Mesendoderm (in vitro differentiated cells): Measurements from ENCODE around the gene CERS6.

Experiments used
- DNase-seq: peaks from one replicate; pipeline ENCODE4 v3.0.0; 2013
- H2AK5ac ChIP-seq: 2 replicates; pipeline ENCODE4 v1.6.1; 2013; ENCODE audit warnings: low read length, inconsistent platforms
- H2BK120ac ChIP-seq: 2 replicates; pipeline ENCODE4 v1.6.1; 2013; ENCODE audit warnings: low read depth, mild to moderate bottlenecking, low read length, moderate library complexity, mixed read lengths
- H2BK15ac ChIP-seq: replicated peaks from 2 replicates; pipeline ENCODE4 v1.6.1; 2013; ENCODE audit warnings: low read depth, mild to moderate bottlenecking, moderate library complexity
- H2BK5ac ChIP-seq: 2 replicates; pipeline ENCODE4 v1.6.1; 2013; ENCODE audit warnings: low read length, inconsistent platforms
- H3K18ac ChIP-seq: 2 replicates; pipeline ENCODE4 v1.6.1; 2013; ENCODE audit warnings: mild to moderate bottlenecking, low read length, mixed read lengths
- H3K23ac ChIP-seq: one replicate; pipeline ENCODE4 v1.6.1; 2013; ENCODE audit warnings: low read length
- H3K27ac ChIP-seq: 2 replicates; pipeline ENCODE4 v1.5.1; 2013; ENCODE audit warnings: low read depth, mild to moderate bottlenecking, inconsistent platforms, low read length, moderate library complexity
- H3K27me3 ChIP-seq: 2 replicates; pipeline ENCODE4 v1.6.1; 2013; ENCODE audit warnings: low read length, control low read depth, mild to moderate bottlenecking, inconsistent platforms; ENCODE audit not compliant: insufficient read depth, poor library complexity
- H3K36me3 ChIP-seq: 2 replicates; pipeline ENCODE4 v1.6.1; 2013; ENCODE audit warnings: low read length, inconsistent platforms; ENCODE audit not compliant: control insufficient read depth, insufficient read depth
- H3K4ac ChIP-seq: one replicate; pipeline ENCODE4 v1.6.1; 2013; ENCODE audit warnings: low read depth, mild to moderate bottlenecking, low read length, moderate library complexity
- H3K4me1 ChIP-seq: 2 replicates; pipeline ENCODE4 v1.6.1; 2013; ENCODE audit warnings: low read depth, low read length, inconsistent platforms; ENCODE audit not compliant: control insufficient read depth
- H3K4me2 ChIP-seq: 2 replicates; pipeline ENCODE4 v1.6.1; 2013; ENCODE audit warnings: low read length
- H3K4me3 ChIP-seq: 2 replicates; pipeline ENCODE4 v1.5.1; 2013; ENCODE audit warnings: mild to moderate bottlenecking, low read length
- H3K56ac ChIP-seq: one replicate; pipeline ENCODE4 v1.6.1; 2013; ENCODE audit warnings: low read length
- H3K79me1 ChIP-seq: 2 replicates; pipeline ENCODE4 v1.6.1; 2013; ENCODE audit warnings: low read length, inconsistent platforms
- H3K79me2 ChIP-seq: 2 replicates; pipeline ENCODE4 v1.6.1; 2013; ENCODE audit warnings: mild to moderate bottlenecking, low read length; ENCODE audit not compliant: control insufficient read depth, insufficient read depth
- H3K9ac ChIP-seq: 2 replicates; pipeline ENCODE4 v1.6.1; 2013; ENCODE audit warnings: low read length, inconsistent platforms
- H4K5ac ChIP-seq: one replicate; pipeline ENCODE4 v1.6.1; 2013; ENCODE audit warnings: low read length
- H4K8ac ChIP-seq: one replicate; pipeline ENCODE4 v1.6.1; 2013; ENCODE audit warnings: low read depth, mild to moderate bottlenecking, control low read depth, low read length, moderate library complexity
- WGBS: extraction: QIAGEN DNeasy Blood & Tissue Kit; methylation state at CpG from one replicate; pipeline ENCODE4 v1.1.7; 2013; ENCODE audit warnings: low lambda C conversion rate, missing lambda C conversion rate; ENCODE audit not compliant: insufficient coverage; ENCODE audit errors: extremely low coverage; 5-methylcytosine and 5-hydroxymethylcytosine counted together

Gene CERS6

GRCh38 chr2:168679741-168680310 is 223.8 kb downstream of the CERS6 start:
- H3K4me1 ChIP-seq: no peaks in the 10 kb centered on the region
- no peak overlapping the region for H2BK5ac ChIP-seq
- H3K79me1 ChIP-seq: no peaks in the 10 kb centered on the region
- no peak overlapping the region for H3K9ac ChIP-seq
- H2AK5ac ChIP-seq: no peak overlapping the region
- no peak overlapping the region for H3K4ac ChIP-seq
- no peak overlapping the region for H2BK15ac ChIP-seq
- no peaks in the 10 kb centered on the region for H3K79me2 ChIP-seq
- WGBS: no CpG with 5 or more reads among the region's 8 CpGs
- no peak overlapping the region for H2BK120ac ChIP-seq
- no peak overlapping the region for H3K4me3 ChIP-seq
- H4K5ac ChIP-seq: no peak overlapping the region
- no peak overlapping the region for H4K8ac ChIP-seq
- no peak overlapping the region for H3K56ac ChIP-seq
- no peak for DNase-seq
- no peak overlapping the region for H3K23ac ChIP-seq
- no peaks in the 10 kb centered on the region for H3K36me3 ChIP-seq
- H3K4me2 ChIP-seq: no peak overlapping the region
- no peak overlapping the region for H3K27ac ChIP-seq
- H3K18ac ChIP-seq: no peak overlapping the region
- H3K27me3 ChIP-seq: no peaks in the 10 kb centered on the region

GRCh38 chr2:168683996-168684395 is 227.9 kb downstream of the CERS6 start:
- H3K27ac ChIP-seq: no peak overlapping the region
- no peak for DNase-seq
- no peak overlapping the region for H3K9ac ChIP-seq
- H4K5ac ChIP-seq: no peak overlapping the region
- no peak overlapping the region for H3K18ac ChIP-seq
- no CpG with 5 or more reads among the region's 1 CpG for WGBS
- H3K56ac ChIP-seq: no peak overlapping the region
- no peaks in the 10 kb centered on the region for H3K79me2 ChIP-seq
- H4K8ac ChIP-seq: no peak overlapping the region
- no peak overlapping the region for H2AK5ac ChIP-seq
- H3K4me2 ChIP-seq: no peak overlapping the region
- no peaks in the 10 kb centered on the region for H3K27me3 ChIP-seq
- H3K23ac ChIP-seq: no peak overlapping the region
- no peaks in the 10 kb centered on the region for H3K36me3 ChIP-seq
- H2BK15ac ChIP-seq: no peak overlapping the region
- no peak overlapping the region for H2BK5ac ChIP-seq
- H3K79me1 ChIP-seq: no peaks in the 10 kb centered on the region
- peaks cover 7% of the 10 kb centered on the region for H3K4me1 ChIP-seq
- H3K4me3 ChIP-seq: no peak overlapping the region
- H3K4ac ChIP-seq: no peak overlapping the region
- no peak overlapping the region for H2BK120ac ChIP-seq

- H3K27ac ChIP-seq: no peak overlapping the region
- no CpG with 5 or more reads among the region's 3 CpGs for WGBS
Observed at GRCh38 chr2:168684921-168685599, 229.0 kb downstream of the CERS6 start.

GRCh38 chr2:168685600-168686451 is 229.8 kb downstream of the CERS6 start:
- H2BK15ac ChIP-seq: no peak overlapping the region
- no peak overlapping the region for H3K4me3 ChIP-seq
- no peak overlapping the region for H3K4ac ChIP-seq
- no peak overlapping the region for H4K8ac ChIP-seq
- H3K4me2 ChIP-seq: no peak overlapping the region
- H3K18ac ChIP-seq: no peak overlapping the region
- WGBS: no CpG with 5 or more reads among the region's 17 CpGs
- no peaks in the 10 kb centered on the region for H3K36me3 ChIP-seq
- DNase-seq: peak; percentile 42
- no peaks in the 10 kb centered on the region for H3K79me1 ChIP-seq
- H3K23ac ChIP-seq: no peak overlapping the region
- no peak overlapping the region for H2BK5ac ChIP-seq
- no peak overlapping the region for H3K9ac ChIP-seq
- no peak overlapping the region for H2BK120ac ChIP-seq
- H3K27ac ChIP-seq: no peak overlapping the region
- peaks cover 7% of the 10 kb centered on the region for H3K4me1 ChIP-seq
- no peak overlapping the region for H4K5ac ChIP-seq
- H3K56ac ChIP-seq: peak overlapping the region; percentile 56
- H3K79me2 ChIP-seq: no peaks in the 10 kb centered on the region
- H2AK5ac ChIP-seq: peak overlapping the region; percentile 33
- no peaks in the 10 kb centered on the region for H3K27me3 ChIP-seq

More at GRCh38 chr2:168684921-168685599, 229.0 kb downstream of the CERS6 start:
- no peaks in the 10 kb centered on the region for H3K36me3 ChIP-seq
- H3K4me2 ChIP-seq: no peak overlapping the region
- H3K4me1 ChIP-seq: peaks cover 7% of the 10 kb centered on the region
- no peak overlapping the region for H3K23ac ChIP-seq
- peak; percentile 33 for DNase-seq
- H3K9ac ChIP-seq: no peak overlapping the region
- H3K4me3 ChIP-seq: no peak overlapping the region
- no peak overlapping the region for H3K4ac ChIP-seq
- no peaks in the 10 kb centered on the region for H3K27me3 ChIP-seq
- H2BK15ac ChIP-seq: no peak overlapping the region
- no peak overlapping the region for H4K5ac ChIP-seq
- H3K18ac ChIP-seq: no peak overlapping the region
- H4K8ac ChIP-seq: no peak overlapping the region
- no peak overlapping the region for H2BK120ac ChIP-seq
- no peak overlapping the region for H2BK5ac ChIP-seq
- no peak overlapping the region for H3K56ac ChIP-seq
- no peak overlapping the region for H2AK5ac ChIP-seq
- H3K79me1 ChIP-seq: no peaks in the 10 kb centered on the region
- no peaks in the 10 kb centered on the region for H3K79me2 ChIP-seq

- Histone ChIP-seq H4K5ac (no peak overlapping the region), H3K23ac (no peak overlapping the region), H3K18ac (no peak overlapping the region), H3K4me1 (peaks cover 7% of the 10 kb centered on the region), H2BK15ac (no peak overlapping the region), H2AK5ac (no peak overlapping the region), H3K36me3 (no peaks in the 10 kb centered on the region), H4K8ac (no peak overlapping the region), H3K27me3 (no peaks in the 10 kb centered on the region), H3K27ac (no peak overlapping the region), H2BK120ac (no peak overlapping the region), H3K56ac (no peak overlapping the region), H3K4ac (no peak overlapping the region), H3K9ac (no peak overlapping the region), H3K4me3 (no peak overlapping the region), H3K79me2 (no peaks in the 10 kb centered on the region), H3K4me2 (no peak overlapping the region), H3K79me1 (no peaks in the 10 kb centered on the region), H2BK5ac (no peak overlapping the region)
- no CpG with 5 or more reads among the region's 4 CpGs for WGBS
- peak; percentile 75 for DNase-seq
Observed at GRCh38 chr2:168686452-168687191, 230.6 kb downstream of the CERS6 start.
